ENCODE measurements around the gene FFAR4.

FFAR4 gene

GRCh38 chr10:93601146-93601773, 34.8 kb downstream of the FFAR4 start, which contains the start of gene RBP4:
RBP4 (minus strand) TSS chr10:93601235; CDS start chr10:93601028, 207 bp downstream.
- DNase-seq, result no peak

GRCh38 chr10:93601774-93602162, 35.3 kb downstream of the FFAR4 start:
- DNase-seq, result no peak

- no peak for DNase-seq
Measured at GRCh38 chr10:93603023-93603422, 36.6 kb downstream of the FFAR4 start.

GRCh38 chr10:93604146-93604545, 37.7 kb downstream of the FFAR4 start:
- DNase-seq, result no peak

- no peak for DNase-seq
Measured at GRCh38 chr10:93608421-93608820, 42.0 kb downstream of the FFAR4 start.

GRCh38 chr10:93612311-93612710, 45.8 kb downstream of the FFAR4 start, which contains the start of gene PDE6C:
PDE6C (plus strand) TSS chr10:93612537; CDS start chr10:93612726, 189 bp downstream.
- DNase-seq, result no peak

- DNase-seq, result no peak
Measured at GRCh38 chr10:93613126-93613525, 46.7 kb downstream of the FFAR4 start.

- DNase-seq, result no peak
Measured at GRCh38 chr10:93614101-93614825, 47.8 kb downstream of the FFAR4 start.

- no peak for DNase-seq
Measured at GRCh38 chr10:93615576-93616235, 49.2 kb downstream of the FFAR4 start.

GRCh38 chr10:93620925-93621324, 54.5 kb downstream of the FFAR4 start:
- no peak for DNase-seq

GRCh38 chr10:93622942-93623341, 56.5 kb downstream of the FFAR4 start:
- DNase-seq, result no peak

GRCh38 chr10:93628858-93629257, 62.4 kb downstream of the FFAR4 start:
- no peak for DNase-seq

GRCh38 chr10:93629647-93630305, 63.3 kb downstream of the FFAR4 start:
- no peak for DNase-seq

- no peak for DNase-seq
Measured at GRCh38 chr10:93630625-93631557, 64.4 kb downstream of the FFAR4 start.

All from NCI-H1048 (cell line).